NCI-H128 (cell line): ENCODE results near the gene PAPSS2.
A peak's percentile ranks its signal among the peaks of the same experiment; 100 is the strongest.
"Not testable (repeated sequence)": the region's sequence is repeated elsewhere in the genome, so short reads cannot be mapped to it uniquely, and the experiment has no call there.

Source experiments
- DNase-seq: peaks from one replicate; lab custom pipeline; 2025; ENCODE audit not compliant: unreplicated experiment; lab: John Stamatoyannopoulos, UW

Gene PAPSS2

DNA sequence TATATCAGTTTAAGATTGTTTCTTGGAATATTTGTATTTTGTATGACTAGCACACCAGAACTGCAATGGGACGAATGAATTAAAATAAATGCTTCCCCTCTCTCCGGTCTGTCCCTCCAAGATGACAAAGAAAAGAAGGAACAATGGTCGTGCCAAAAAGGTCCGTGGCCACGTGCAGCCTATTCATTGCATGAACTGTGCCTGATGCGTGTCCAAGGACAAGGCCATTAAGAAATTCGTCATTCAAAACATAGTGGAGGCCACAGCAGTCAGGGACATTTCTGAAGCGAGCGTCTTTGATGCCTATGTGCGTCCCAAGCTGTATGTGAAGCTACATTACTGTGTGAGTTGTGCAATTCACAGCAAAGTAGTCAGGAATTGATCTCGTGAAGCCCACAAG, 17.2 kb upstream of the PAPSS2 start:
- DNase-seq = no peak

DNA sequence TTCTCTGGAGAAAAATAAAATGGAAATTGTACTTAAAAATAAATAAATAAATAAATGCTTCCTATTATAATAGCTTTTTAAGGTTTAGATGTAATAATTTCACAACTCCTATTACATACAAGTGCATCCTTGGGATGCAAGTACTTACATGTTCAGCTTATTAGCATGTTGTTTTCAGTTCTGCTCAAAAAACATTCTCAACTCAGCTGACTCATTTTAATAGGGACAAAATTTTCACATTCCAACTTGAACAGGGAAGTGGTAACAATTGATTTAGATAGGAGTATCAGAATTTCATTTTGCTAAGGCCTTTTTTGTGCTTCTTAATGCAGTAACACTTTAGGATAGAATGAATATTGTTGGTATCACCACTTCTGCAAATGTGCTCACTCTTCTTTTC, 16.7 kb upstream of the PAPSS2 start:
- DNase-seq = no peak

DNA sequence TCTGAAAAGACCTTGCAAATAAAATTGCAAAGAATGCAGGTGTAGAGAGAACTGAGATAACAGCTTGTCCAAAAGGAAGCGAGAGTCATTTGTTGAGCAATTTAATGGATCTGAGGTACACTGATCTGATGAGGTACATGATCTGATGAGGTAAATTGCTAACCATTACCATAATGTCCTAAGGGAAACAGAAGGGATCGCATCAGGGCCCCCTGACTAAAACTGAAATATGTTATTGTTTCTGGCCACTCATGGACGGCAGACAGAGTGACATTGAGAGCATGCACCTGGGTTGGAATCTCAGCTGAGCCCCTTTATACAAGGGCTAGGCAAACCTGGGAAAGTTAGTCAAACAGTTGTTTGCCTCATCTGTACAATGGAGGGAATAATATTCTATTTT, 15.8 kb upstream of the PAPSS2 start:
- no peak for DNase-seq

DNA sequence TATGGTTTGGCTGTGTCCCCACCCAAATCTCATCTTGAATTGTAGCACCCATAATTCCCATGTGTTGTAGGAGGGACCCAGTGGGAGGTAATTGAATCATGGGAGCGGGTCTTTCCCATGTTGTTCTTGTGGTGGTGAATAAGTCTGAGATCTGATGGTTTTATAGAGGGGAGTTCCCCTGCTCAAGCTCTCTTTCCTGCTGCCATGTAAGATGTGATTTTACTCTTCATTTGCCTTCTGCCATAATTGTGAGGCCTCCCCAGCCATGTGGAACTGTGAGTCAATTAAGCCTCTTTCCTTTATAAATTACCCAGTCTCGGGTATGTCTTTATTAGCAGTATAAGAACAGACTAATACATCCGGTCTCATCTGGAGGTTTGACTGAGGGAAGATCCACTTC, 15.2 kb upstream of the PAPSS2 start:
- DNase-seq = not testable (repeated sequence)

DNA sequence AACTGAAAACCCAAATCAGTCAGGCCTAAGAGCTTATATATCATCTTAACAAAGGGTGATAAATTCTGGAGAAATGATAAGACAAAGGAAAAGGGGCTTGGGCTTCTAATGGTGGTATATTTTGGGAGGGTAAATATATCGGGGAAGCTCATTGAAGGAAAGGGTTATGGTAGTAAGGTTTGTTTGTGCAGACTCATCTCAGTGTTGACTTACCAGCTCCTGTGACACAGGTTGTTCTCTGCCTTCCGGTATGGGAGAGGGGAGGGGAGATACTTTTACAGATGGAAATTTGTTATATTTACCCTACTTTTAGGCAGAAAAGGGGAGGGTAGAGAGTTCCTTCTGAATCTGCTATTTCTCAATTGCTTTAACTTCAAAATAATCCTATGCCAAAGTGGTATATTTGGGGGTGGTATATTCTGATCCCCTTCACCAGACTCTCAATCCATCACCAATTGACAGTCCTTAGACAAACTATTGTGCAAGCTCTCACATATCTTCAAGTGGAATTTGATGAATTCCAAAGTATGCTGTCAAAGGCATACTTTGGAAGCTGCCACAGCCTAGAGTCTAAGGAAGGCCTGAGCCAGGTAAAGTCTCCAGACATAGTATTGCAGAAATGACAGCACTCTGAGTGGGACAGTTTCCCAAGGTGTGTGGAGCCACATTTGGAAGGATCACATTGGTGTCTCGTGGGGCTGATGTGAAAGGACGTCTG, 13.3 kb upstream of the PAPSS2 start:
- DNase-seq = no peak

DNA sequence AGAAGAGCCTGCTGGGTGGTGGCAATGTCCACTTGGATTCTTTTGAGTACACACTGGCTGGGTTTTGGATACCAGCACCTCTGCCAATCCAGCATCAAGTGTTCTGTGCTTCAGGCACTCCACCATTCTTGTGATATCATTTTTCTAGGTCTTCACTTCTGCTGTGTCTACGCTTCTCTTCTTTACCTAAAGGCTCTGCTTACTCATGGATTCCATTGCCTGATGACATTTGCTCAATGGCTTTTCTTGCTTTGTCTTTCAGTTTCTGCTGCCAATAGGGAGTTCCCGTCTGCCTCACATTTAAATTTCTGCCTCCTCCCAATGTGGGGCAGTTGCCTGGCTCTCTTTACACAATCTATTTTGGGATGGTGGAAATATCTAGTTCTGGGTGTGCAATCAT, 12.7 kb upstream of the PAPSS2 start:
- no peak for DNase-seq

DNA sequence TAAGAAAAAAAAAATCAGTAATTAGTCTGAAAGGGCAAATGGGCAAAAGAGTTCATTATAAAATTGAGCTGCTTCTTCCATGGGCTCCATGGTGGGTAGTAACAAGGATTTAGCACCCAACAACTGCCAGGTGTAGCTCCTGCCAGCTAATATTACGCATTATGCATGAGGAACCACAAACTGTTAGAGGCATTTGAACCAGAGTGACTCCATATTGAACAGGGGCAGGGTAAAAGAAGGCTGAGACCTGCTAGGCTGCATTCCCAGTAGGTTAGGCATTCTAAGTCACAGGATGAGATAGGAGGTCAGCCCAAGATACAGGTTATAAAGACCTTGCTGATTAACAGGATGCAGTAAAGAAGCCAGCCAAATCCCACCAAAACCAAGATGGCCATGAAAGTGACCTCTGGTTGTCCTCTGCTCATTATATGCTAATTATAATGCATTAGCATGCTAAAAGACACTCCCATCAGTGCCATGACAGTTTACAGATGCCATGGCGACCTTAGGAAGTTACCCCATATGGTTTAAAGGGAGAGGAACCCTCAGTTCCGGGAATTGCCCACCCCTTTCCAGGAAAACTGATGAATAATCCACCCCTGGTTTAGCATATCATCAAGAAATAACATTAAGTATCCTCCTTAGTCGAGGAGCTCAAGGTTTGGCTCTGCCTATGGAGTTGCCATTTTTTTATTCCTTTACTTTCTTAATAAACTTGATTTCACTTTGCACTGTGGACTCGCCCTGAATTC, 8.7 kb upstream of the PAPSS2 start:
- DNase-seq = no peak

DNA sequence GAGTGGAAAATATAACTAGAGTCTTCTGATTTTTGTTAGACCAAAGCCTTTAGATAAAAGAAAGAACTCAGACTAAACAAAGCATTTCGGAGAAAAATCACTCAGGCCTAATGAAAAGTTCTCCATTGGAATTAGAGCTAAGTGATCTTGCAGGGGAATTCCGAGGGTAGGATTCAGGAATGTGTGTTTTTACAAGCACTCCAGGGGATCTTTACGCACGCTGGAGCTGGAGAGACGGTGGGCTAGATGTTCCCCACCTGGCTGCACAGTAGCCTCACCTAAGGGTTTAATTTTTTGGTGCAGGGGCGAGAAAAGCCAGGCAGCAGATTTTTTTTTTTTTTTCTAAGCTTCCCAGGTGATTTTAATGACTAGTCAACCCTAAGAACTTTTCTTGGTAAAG, 7.9 kb upstream of the PAPSS2 start:
- DNase-seq = no peak

DNA sequence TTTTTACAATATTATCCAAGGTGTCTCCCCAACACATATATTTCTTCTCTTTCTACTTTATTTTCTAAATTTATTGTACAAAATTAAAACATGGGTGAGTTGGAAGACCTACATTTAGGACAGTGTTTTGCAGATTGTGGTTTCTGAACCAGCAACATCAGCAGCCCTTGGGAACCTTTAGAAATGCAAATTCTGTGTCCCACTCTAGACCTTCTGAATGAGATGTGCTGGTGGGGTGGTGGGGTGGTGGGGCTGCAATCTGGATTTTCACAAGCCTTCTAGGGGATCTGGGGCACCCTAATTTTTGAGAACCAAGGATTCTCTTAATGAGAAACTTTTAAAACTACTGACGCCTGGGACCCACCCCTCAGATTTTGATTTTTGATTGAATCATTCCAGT, 7.4 kb upstream of the PAPSS2 start:
- DNase-seq = no peak

DNA sequence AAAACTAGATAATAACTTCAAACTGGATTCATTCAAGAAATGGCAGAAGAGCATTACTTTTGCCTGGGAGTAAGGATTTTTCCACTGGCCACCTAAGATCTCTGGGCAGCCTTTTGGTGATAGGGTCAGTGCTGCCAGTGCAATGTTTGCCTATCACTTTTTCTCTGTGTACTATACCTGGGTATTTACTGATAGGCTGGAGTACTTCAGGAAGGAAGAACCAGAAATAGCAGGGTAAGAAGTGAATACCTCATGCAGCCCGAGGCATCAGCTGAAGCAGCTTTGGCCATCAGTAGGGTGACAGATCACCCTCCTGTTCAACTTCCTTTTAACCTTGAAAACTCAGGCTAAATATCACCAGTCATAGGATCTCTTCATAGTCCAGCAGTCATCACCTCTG, 5.5 kb upstream of the PAPSS2 start:
- DNase-seq = no peak

DNA sequence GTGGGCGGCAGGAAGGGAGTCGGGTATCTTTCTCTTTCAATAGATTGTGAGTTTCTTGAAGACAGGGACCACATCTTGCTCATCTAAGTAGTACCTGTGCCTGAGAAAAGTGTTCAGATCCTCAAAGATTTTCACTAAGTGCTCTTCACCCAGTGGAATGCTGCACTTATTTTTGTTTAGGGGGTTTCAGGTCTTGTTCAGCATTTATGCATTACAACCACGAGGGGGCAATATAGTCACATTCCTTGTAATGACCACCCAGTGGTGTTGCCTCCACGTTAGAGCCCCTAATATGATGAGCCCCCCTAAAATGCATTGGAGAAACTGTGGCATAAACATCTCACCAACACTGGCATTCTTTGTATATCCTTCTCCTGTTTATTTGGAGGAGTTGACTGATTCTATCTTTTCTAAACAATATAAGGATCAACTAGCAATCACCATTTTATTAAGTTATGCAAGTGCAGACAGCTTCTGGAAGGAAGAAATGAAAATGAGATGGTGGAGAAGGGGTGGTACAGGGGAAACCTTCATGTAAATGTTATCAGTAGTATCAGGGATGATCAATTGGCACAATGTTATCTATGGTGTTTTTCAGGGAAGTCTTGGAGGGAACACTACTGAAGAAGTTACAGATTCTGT, 3.1 kb upstream of the PAPSS2 start:
- no peak for DNase-seq

DNA sequence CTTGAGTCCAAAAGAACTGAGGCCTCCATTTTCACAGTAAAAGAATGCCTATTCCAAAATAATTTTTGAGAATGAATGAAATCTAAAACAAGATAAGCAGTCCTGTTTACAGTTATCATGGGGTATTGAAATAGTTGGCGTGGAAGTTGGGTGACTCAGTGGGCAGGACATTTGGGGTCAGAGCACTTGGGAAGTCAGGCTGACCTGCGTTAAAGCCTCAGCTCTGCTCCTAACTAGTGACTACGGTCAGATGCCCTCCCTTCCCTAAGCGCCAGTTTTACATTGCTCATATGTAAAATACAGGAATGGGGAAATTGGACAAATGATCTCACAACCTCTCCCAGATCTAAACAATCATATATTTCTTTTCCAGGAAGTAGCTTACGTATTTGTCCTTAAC, 2.3 kb upstream of the PAPSS2 start:
- no peak for DNase-seq

DNA sequence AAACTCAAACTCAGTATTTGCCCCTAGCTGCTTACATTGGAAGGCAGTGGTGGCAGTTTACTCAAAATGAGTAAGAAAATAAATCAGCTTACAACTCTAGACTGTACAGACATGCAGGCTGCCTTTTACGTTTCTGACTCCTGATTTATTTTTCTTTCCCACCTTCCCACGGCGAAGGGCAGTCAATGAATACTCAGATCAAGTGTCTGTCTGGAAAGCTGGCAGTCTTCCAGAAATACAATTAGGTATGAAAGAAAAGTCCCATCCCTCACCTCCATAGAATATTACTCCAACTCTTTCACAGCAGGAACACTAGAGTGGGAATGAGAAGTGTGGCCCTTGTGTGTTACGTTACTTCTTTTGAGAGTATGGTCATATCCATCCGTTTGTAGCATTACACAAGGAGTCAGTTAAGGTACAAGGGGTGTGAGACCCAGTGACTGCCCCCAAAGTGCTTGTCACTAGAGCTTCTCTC, 1.3 kb upstream of the PAPSS2 start:
- peak; percentile 81 for DNase-seq

DNA sequence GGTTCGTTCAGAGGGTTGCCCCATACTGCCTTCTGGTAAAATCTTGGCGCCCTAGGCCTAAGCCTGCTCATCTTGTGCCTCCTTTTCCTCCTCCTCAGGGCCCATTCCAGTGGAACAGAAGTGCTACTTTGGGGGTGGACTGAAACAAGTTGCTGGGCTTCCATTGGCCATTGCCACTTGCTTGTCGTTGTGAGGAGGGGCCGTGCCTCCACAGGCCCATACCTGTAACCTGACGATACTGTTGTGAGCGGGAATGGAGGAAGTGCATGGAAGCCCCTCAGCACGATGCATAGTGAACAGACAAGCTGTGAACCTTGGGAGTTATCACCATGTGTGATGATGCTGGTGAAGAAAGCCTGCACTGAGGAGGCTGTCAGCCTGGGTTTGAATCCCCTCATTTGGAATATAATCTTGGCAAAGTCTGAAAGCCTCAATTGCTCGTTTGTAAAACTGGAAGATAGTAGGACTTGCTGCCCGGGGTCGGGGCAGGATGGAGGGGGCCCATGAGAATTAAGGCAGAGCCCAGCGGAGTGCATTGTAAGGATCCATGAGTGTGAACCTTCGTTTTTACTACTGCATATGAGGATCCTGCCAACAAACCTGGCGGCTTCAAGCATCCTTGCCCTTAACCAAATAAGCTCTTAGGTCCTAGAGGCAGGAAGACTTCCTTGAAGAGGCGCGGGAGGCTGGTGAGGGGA, 671 bp upstream of the PAPSS2 start:
- DNase-seq = no peak

DNA sequence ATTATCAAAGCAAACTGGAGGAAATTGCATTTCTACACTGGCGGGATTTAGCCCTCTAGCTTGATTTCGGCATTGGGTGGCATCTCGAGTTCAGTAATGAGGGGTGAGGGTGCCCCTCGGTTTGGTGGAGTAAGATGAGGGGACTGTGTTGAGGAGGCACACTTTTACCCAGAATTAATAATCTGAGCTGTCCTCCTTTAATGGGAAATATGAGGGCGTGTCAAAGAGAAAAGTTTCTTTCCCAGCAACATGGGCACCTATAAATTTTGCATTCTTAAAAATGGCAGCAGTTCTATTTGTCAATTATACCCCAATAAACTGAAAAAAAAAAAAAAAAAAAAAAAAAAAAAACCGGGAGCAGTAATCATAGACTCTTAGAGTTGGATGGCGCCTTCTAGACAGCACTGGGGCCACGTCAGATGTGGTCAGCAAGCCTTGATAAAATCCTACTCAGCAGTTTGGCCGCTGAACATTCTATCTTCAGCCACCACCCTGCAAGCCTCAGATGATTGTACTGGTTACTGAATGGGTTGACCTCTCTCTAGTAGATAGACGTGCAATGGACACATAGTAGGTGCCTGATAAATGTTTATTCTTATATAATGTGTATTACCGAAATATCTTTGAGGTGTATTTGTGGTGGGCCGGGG, 931 bp downstream of the PAPSS2 start:
- DNase-seq = no peak

DNA sequence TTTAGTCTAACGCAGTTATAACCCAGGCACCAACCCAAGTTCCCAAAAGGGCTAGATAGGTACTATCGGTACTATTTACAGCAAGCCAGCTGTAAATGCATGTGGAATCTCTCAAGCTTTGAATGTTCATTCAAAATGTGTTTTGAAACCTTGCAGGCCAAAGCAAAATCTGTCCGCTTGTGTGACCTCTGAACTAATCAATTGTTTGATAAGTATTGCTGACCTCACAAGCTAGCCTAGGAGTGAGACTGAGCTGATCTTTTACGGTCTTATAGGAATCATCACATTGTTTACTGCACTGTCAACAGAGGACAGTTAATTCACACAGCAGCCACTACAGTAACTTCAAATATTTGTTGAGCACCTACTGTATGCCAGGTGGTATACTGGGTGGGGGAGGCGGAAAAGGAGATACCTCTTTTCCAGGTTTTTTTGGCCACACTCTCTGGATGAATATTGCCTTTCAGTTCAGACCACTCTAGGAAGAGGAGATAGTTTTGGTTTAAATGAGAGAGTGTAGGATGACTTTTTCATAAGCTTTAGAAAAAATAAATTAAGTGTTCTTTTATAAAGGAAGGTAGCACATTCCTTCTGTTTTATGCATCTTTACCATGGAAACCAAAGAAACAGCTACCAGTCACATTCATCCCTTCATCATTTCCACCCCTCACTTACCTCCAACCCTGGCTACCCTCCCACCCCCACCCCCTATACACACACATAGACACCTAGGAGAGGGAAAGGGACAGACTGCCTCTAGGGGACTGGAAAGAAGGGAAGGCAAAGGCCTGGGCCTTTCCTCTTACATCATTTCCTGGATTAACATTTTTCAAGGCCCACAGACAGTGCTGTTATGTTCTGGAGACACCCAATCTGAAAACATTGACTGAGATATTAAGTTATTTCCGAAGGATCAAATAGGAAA, 2.4 kb downstream of the PAPSS2 start:
- DNase-seq = no peak

DNA sequence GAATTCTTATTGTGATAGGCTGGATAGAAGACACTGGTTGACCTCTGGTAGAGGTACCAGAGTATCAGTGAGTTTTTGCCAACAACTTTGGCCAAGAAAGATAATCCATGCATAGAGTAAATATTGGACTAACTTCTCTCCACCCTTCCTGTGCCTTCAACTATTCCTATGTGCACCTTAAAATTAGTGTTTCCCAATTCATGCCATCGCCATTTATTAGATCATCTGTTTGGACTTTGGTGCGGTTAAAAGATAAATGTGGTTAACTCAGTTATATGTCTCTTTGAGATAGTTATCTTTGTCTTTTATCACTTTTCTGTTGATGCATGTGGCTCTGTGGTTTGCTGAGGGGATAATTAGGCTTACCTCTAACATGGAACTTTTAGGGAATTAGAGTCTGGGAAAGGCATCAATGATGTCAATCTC, 4.6 kb downstream of the PAPSS2 start:
- DNase-seq = no peak

DNA sequence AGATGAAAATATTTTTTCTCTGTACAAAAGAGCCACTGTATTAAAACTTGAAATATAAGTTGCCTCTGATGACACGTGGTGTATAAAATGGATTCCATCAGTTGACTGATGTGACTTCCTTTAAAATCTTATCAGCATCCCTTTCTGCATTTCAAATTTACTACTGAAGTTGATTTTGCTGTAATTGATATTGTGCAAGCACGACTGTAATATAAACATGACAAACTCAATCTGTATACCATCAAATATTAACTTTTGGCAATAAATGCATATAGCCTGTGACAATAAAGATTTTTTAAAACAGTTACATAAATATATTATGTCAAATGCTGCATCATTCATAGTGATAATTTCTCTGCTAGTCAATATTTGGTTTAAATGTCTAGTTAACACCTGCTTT, 7.8 kb downstream of the PAPSS2 start:
- DNase-seq = no peak

DNA sequence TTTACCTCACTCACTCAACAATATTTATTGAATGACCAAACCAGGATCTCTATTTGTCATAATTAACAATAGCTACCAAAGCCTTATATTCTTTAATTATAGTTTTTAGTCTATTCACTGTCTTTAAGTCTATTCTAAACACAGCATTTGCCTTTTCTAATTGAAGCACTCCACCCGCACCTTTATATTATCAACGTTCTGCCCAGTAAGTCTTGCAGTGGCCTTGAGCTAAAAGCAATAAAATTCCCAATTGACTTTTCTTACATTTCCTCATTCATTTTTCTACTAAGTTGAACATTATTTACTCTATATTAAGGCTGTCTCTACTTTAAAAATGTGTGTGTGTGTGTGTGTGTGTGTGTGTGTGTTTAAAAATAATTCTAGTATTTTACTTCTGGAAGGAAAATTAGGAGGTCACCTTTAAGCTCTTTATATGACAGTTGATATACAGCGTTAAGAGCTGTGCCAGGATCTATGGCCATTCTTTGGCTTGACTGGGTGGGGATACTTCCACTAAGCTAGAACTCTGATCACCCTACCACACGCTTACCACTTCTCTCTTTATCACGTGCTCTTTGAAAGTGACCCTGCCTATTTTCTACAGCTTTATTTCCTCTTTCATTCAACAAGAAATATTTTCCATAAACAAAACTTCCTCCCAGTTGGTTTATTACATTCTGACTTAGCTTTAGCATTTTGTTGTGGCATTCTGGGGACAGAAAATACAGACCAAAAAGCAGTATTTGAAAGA, 8.8 kb downstream of the PAPSS2 start:
- no peak for DNase-seq
